ENCODE measurements around the gene STX1B. TPM values are rescaled to one million over a fixed set of nuclear protein-coding genes. Genes with fewer than 3 reads are reported as not detected.

STX1B gene
- total RNA-seq, 3 donors from 2014 or later (not counting 1 experiment from before 2014, with no cell fraction given) = 0.14 to 1.6 (median 0.32) TPM

GRCh38 chr16:30948667-30949649 lies 61.5 kb downstream of the STX1B start, which contains the start of gene ORAI3:
ORAI3 (plus strand) TSS chr16:30949068; CDS start chr16:30949290, 222 bp downstream.
- ATAC-seq (peak; percentile 63 to 77 (median 67)), DNase-seq (peak in 1 of 2 donors; percentile 62)
- Histone ChIP-seq H3K27ac (ENCODE audit: low read length) (peak within 1 kb of the TSS; percentile 71), H3K9me3 (ENCODE audit: control insufficient read depth, insufficient read depth, low read length) (no peaks in the 10 kb centered on the region), H3K4me1 (ENCODE audit: control insufficient read depth, insufficient read depth, low read length) (peaks cover 30% of the 10 kb centered on the region), H3K27me3 (ENCODE audit: control insufficient read depth, insufficient read depth, low read length) (no peaks in the 10 kb centered on the region), H3K36me3 (ENCODE audit: control insufficient read depth, insufficient read depth, low read length) (no peaks in the 10 kb centered on the region), H3K4me3 (ENCODE audit: low read length) (peak within 1 kb of the TSS; percentile 74)
- Mint-ChIP-seq H3K9me3 (no peaks in the 10 kb centered on the region), H3K27ac (peak within 1 kb of the TSS; percentile 60 to 88), H3K4me3 (peak within 1 kb of the TSS; percentile 92), H3K4me1 (peaks cover 10 to 34% of the 10 kb centered on the region in 2 donors), H3K36me3 (no peaks in the 10 kb centered on the region), H3K27me3 (ENCODE audit: low read depth in 2 of 2) (no peaks in the 10 kb centered on the region)
- intact Hi-C loops (cut with micrococcal nuclease) = no loop called here
- TF ChIP-seq, protein P1, sequence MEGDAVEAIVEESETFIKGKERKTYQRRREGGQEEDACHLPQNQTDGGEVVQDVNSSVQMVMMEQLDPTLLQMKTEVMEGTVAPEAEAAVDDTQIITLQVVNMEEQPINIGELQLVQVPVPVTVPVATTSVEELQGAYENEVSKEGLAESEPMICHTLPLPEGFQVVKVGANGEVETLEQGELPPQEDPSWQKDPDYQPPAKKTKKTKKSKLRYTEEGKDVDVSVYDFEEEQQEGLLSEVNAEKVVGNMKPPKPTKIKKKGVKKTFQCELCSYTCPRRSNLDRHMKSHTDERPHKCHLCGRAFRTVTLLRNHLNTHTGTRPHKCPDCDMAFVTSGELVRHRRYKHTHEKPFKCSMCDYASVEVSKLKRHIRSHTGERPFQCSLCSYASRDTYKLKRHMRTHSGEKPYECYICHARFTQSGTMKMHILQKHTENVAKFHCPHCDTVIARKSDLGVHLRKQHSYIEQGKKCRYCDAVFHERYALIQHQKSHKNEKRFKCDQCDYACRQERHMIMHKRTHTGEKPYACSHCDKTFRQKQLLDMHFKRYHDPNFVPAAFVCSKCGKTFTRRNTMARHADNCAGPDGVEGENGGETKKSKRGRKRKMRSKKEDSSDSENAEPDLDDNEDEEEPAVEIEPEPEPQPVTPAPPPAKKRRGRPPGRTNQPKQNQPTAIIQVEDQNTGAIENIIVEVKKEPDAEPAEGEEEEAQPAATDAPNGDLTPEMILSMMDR (IDR thresholded peaks at IDR 0.05) = no peak
- WGBS (ENCODE audit: insufficient coverage) = 2% methylated on average over 70 of the region's 70 CpGs

DNA sequence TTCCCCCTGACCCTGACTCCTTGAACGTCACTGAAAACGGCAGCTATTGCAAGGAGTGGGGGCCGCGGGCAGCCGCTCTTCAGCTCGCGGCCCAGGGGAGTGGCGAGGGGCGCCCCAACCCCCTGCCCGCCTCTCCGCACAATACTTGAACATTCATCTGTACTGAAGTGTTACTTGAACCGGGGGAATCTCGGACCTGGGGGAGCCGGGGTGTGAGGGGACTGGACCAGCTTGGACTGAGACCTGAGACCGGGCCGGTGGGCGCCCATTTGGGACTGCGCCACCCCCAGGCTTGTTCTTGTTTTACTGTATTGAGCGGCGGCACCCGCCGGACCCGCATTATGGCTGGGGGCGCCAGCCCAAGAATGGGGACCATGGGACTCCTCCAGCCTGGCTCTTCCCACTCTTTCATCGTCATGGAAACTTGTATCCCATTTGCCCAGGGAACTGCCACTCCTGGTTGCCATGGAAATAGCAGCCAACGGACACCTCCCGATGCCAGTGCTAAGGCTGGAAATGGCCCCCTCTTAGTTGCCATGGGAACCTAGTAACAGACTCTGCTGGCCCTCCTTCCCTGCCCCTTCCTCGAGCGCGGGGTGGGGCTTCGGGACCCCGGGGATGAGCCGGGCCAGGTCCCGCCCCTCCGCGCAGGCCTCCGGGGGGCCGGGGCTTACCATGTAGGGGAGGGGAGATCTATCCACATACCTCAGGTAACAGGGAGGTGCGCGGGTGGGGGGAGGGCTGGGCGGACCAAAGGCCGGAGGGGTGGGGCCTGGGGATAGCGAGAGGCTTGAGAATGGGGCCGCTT lies 62.4 kb downstream of the STX1B start:
- no peaks in the 10 kb centered on the region for H3K9me3 Mint-ChIP-seq
- peak overlapping the region in 1 of 2 donors; percentile 88 for H3K27ac Mint-ChIP-seq
- Histone ChIP-seq H3K4me1 (ENCODE audit: control insufficient read depth, insufficient read depth, low read length) (peaks cover 27% of the 10 kb centered on the region), H3K27me3 (ENCODE audit: control insufficient read depth, insufficient read depth, low read length) (no peaks in the 10 kb centered on the region), H3K27ac (ENCODE audit: low read length) (peak overlapping the region; percentile 71), H3K9me3 (ENCODE audit: control insufficient read depth, insufficient read depth, low read length) (no peaks in the 10 kb centered on the region), H3K36me3 (ENCODE audit: control insufficient read depth, insufficient read depth, low read length) (no peaks in the 10 kb centered on the region), H3K4me3 (ENCODE audit: low read length) (peak overlapping the region; percentile 74)
- no peaks in the 10 kb centered on the region for H3K27me3 Mint-ChIP-seq (ENCODE audit: low read depth in 2 of 2)
- H3K36me3 Mint-ChIP-seq = no peaks in the 10 kb centered on the region
- peak in 2 of 3 donors; percentile 16 to 22 for ATAC-seq
- H3K4me1 Mint-ChIP-seq = peaks cover 10 to 28% of the 10 kb centered on the region in 2 donors
- DNase-seq = peak in 1 of 2 donors; percentile 35
- intact Hi-C loops (cut with micrococcal nuclease) = no loop called here
- WGBS (ENCODE audit: insufficient coverage) = 63% methylated on average over 42 of the region's 44 CpGs
- TF ChIP-seq, protein P1 (IDR thresholded peaks at IDR 0.05) = no peak
- H3K4me3 Mint-ChIP-seq = no peak overlapping the region

- TF ChIP-seq, protein P1 (IDR thresholded peaks at IDR 0.05) = no peak
- Mint-ChIP-seq H3K9me3 (no peaks in the 10 kb centered on the region), H3K27me3 (ENCODE audit: low read depth in 2 of 2) (no peaks in the 10 kb centered on the region), H3K36me3 (no peaks in the 10 kb centered on the region), H3K4me1 (peaks cover 15 to 33% of the 10 kb centered on the region in 2 donors), H3K4me3 (no peak overlapping the region), H3K27ac (peak overlapping the region in 1 of 2 donors; percentile 18)
- H3K27ac ChIP-seq (ENCODE audit: low read length) = no peak overlapping the region
- no peaks in the 10 kb centered on the region for H3K27me3 ChIP-seq (ENCODE audit: control insufficient read depth, insufficient read depth, low read length)
- WGBS (ENCODE audit: insufficient coverage) = 96% methylated on average over 3 of the region's 3 CpGs
- no peaks in the 10 kb centered on the region for H3K36me3 ChIP-seq (ENCODE audit: control insufficient read depth, insufficient read depth, low read length)
- peaks cover 32% of the 10 kb centered on the region for H3K4me1 ChIP-seq (ENCODE audit: control insufficient read depth, insufficient read depth, low read length)
- no peaks in the 10 kb centered on the region for H3K9me3 ChIP-seq (ENCODE audit: control insufficient read depth, insufficient read depth, low read length)
- DNase-seq (no peak), ATAC-seq (no peak)
- H3K4me3 ChIP-seq (ENCODE audit: low read length) = no peak overlapping the region
- intact Hi-C loops (cut with micrococcal nuclease) = no loop called here
These were observed 62.9 kb downstream of the STX1B start for GRCh38 chr16:30947541-30947858.
